DMS114 treated with DMSO at 0.1 percent for 48 hours (cell line): Measurements from ENCODE around the gene MMGT1.

Experiments used
- DNase-seq: peaks from one replicate; lab custom pipeline; 2025; ENCODE audit not compliant: unreplicated experiment; lab: John Stamatoyannopoulos, UW

MMGT1 gene

GRCh38 chrX:135973548-135974278 is at the start of gene MMGT1:
MMGT1 (minus strand) TSS chrX:135973988; CDS start chrX:135973675, 313 bp downstream.
- peak; percentile 57 for DNase-seq

GRCh38 chrX:136021903-136022302 is 48.1 kb upstream of the MMGT1 start:
- no peak for DNase-seq

- DNase-seq = no peak
Observed at GRCh38 chrX:136021160-136021559, 47.4 kb upstream of the MMGT1 start.

- no peak for DNase-seq
Observed at GRCh38 chrX:136019226-136019625, 45.4 kb upstream of the MMGT1 start.

GRCh38 chrX:136016881-136017280 is 43.1 kb upstream of the MMGT1 start:
- no peak for DNase-seq

GRCh38 chrX:136015016-136015415 is 41.2 kb upstream of the MMGT1 start:
- DNase-seq = no peak

GRCh38 chrX:135988245-135988644 is 14.5 kb upstream of the MMGT1 start:
- DNase-seq = no peak

GRCh38 chrX:135985973-135986310 is 12.2 kb upstream of the MMGT1 start:
- DNase-seq = no peak

- peak; percentile 13 for DNase-seq
Observed at GRCh38 chrX:135985157-135985972, 11.6 kb upstream of the MMGT1 start, which contains the start of gene SLC9A6. SLC9A6 (plus strand) TSS chrX:135985435; CDS start chrX:135985659, 224 bp downstream.

GRCh38 chrX:135984791-135985156 is 11.0 kb upstream of the MMGT1 start:
- no peak for DNase-seq

GRCh38 chrX:135984256-135984655 is 10.5 kb upstream of the MMGT1 start:
- no peak for DNase-seq

- no peak for DNase-seq
Observed at GRCh38 chrX:135982860-135983259, 9.1 kb upstream of the MMGT1 start.

- DNase-seq = no peak
Observed at GRCh38 chrX:135981668-135982067, 7.9 kb upstream of the MMGT1 start.

GRCh38 chrX:135981010-135981409 is 7.2 kb upstream of the MMGT1 start:
- no peak for DNase-seq

GRCh38 chrX:135977611-135978010 is 3.8 kb upstream of the MMGT1 start:
- no peak for DNase-seq

- DNase-seq = no peak
Observed at GRCh38 chrX:135975421-135975820, 1.6 kb upstream of the MMGT1 start.

- DNase-seq = no peak
Observed at GRCh38 chrX:135974279-135974856, 580 bp upstream of the MMGT1 start.

GRCh38 chrX:135973025-135973547 is 702 bp downstream of the MMGT1 start:
- DNase-seq = no peak

GRCh38 chrX:135951291-135951690 is 22.5 kb downstream of the MMGT1 start:
- DNase-seq = no peak

GRCh38 chrX:135944486-135944885 is 29.3 kb downstream of the MMGT1 start:
- DNase-seq = no peak

- DNase-seq = peak; percentile 7
Observed at GRCh38 chrX:135931644-135932487, 41.9 kb downstream of the MMGT1 start.
